ENCODE measurements around the gene GNE. TPM values are rescaled to one million over a fixed set of nuclear protein-coding genes. Genes with fewer than 3 reads are reported as not detected.
A peak's percentile ranks its signal among the peaks of the same experiment; 100 is the strongest.
"Not testable (repeated sequence)": the region's sequence is repeated elsewhere in the genome, so short reads cannot be mapped to it uniquely, and the experiment has no call there.

The GNE gene
- polyA plus RNA-seq, 6 donors from 2014 or later: 4.9 to 10.4 (median 8.7) TPM

- no peaks in the 10 kb centered on the region for H3K36me3 Mint-ChIP-seq
- no peak overlapping the region for H3K27ac Mint-ChIP-seq
- no peak overlapping the region for H3K4me3 Mint-ChIP-seq
- no peak for ATAC-seq (ENCODE audit: low read depth in 2 of 2)
- no peaks in the 10 kb centered on the region for H3K4me1 Mint-ChIP-seq
- DNase-seq: no peak
- no peaks in the 10 kb centered on the region for H3K9me3 Mint-ChIP-seq
- H3K27me3 Mint-ChIP-seq: no peaks in the 10 kb centered on the region
These were observed 26.0 kb upstream of the GNE start for GRCh38 chr9:36284226-36284625.

- Mint-ChIP-seq H3K36me3 (no peaks in the 10 kb centered on the region), H3K4me1 (no peaks in the 10 kb centered on the region), H3K9me3 (no peaks in the 10 kb centered on the region), H3K27me3 (no peaks in the 10 kb centered on the region), H3K27ac (no peak overlapping the region), H3K4me3 (no peak overlapping the region)
- no peak for DNase-seq
- ATAC-seq (ENCODE audit: low read depth in 2 of 2): no peak
These were observed 24.0 kb upstream of the GNE start for GRCh38 chr9:36282275-36282674.

GRCh38 chr9:36280989-36281388 is 22.7 kb upstream of the GNE start:
- H3K4me1 Mint-ChIP-seq: no peaks in the 10 kb centered on the region
- H3K27me3 Mint-ChIP-seq: no peaks in the 10 kb centered on the region
- no peak for DNase-seq
- no peak overlapping the region for H3K4me3 Mint-ChIP-seq
- ATAC-seq (ENCODE audit: low read depth in 2 of 2): no peak
- no peak overlapping the region for H3K27ac Mint-ChIP-seq
- no peaks in the 10 kb centered on the region for H3K9me3 Mint-ChIP-seq
- H3K36me3 Mint-ChIP-seq: no peaks in the 10 kb centered on the region

- DNase-seq (no peak), ATAC-seq (ENCODE audit: low read depth in 2 of 2) (no peak)
- no peaks in the 10 kb centered on the region for H3K9me3 Mint-ChIP-seq
- H3K4me3 Mint-ChIP-seq: no peak overlapping the region
- no peaks in the 10 kb centered on the region for H3K4me1 Mint-ChIP-seq
- H3K36me3 Mint-ChIP-seq: no peaks in the 10 kb centered on the region
- no peak overlapping the region for H3K27ac Mint-ChIP-seq
- no peaks in the 10 kb centered on the region for H3K27me3 Mint-ChIP-seq
These were observed 20.0 kb upstream of the GNE start for GRCh38 chr9:36278243-36278642.

- Mint-ChIP-seq H3K36me3 (no peaks in the 10 kb centered on the region), H3K4me1 (no peaks in the 10 kb centered on the region), H3K27ac (no peak overlapping the region), H3K4me3 (no peak overlapping the region), H3K9me3 (no peaks in the 10 kb centered on the region), H3K27me3 (no peaks in the 10 kb centered on the region)
- ATAC-seq (ENCODE audit: low read depth in 2 of 2): no peak
- DNase-seq: no peak
These were observed 18.5 kb upstream of the GNE start for GRCh38 chr9:36276781-36277181.

- Mint-ChIP-seq H3K36me3 (no peaks in the 10 kb centered on the region), H3K4me1 (no peaks in the 10 kb centered on the region), H3K27me3 (no peaks in the 10 kb centered on the region)
These were observed 18.0 kb upstream of the GNE start for GRCh38 chr9:36276254-36276653.

GRCh38 chr9:36275060-36275459 is 16.8 kb upstream of the GNE start:
- no peak overlapping the region for H3K4me3 Mint-ChIP-seq
- H3K27ac Mint-ChIP-seq: peak overlapping the region in 1 of 6 donors; percentile 54
- H3K27me3 Mint-ChIP-seq: no peaks in the 10 kb centered on the region
- H3K4me1 Mint-ChIP-seq: no peaks in the 10 kb centered on the region
- H3K36me3 Mint-ChIP-seq: no peaks in the 10 kb centered on the region
- ATAC-seq (ENCODE audit: low read depth in 2 of 2) (no peak), DNase-seq (no peak)
- no peaks in the 10 kb centered on the region for H3K9me3 Mint-ChIP-seq

More at GRCh38 chr9:36276254-36276653, 18.0 kb upstream of the GNE start:
- Mint-ChIP-seq H3K27ac (no peak overlapping the region), H3K4me3 (no peak overlapping the region), H3K9me3 (no peaks in the 10 kb centered on the region)
- DNase-seq: no peak
- ATAC-seq (ENCODE audit: low read depth in 2 of 2): no peak

GRCh38 chr9:36273354-36273753 is 15.1 kb upstream of the GNE start:
- not testable (repeated sequence) for ATAC-seq (ENCODE audit: low read depth in 2 of 2); H3K4me3 Mint-ChIP-seq; H3K27ac Mint-ChIP-seq; H3K4me1 Mint-ChIP-seq; H3K27me3 Mint-ChIP-seq; H3K36me3 Mint-ChIP-seq; H3K9me3 Mint-ChIP-seq; DNase-seq

- Mint-ChIP-seq H3K4me3 (no peak overlapping the region), H3K27ac (no peak overlapping the region), H3K9me3 (no peaks in the 10 kb centered on the region), H3K36me3 (no peaks in the 10 kb centered on the region), H3K4me1 (no peaks in the 10 kb centered on the region), H3K27me3 (no peaks in the 10 kb centered on the region)
- no peak for ATAC-seq (ENCODE audit: low read depth in 2 of 2)
- no peak for DNase-seq
These were observed 9.8 kb upstream of the GNE start for GRCh38 chr9:36268007-36268427.

- Mint-ChIP-seq H3K9me3 (no peaks in the 10 kb centered on the region), H3K27me3 (no peaks in the 10 kb centered on the region), H3K4me1 (no peaks in the 10 kb centered on the region), H3K27ac (no peak overlapping the region), H3K36me3 (no peaks in the 10 kb centered on the region), H3K4me3 (no peak overlapping the region)
- DNase-seq: no peak
- no peak for ATAC-seq (ENCODE audit: low read depth in 2 of 2)
These were observed 6.6 kb upstream of the GNE start for GRCh38 chr9:36264896-36265295.

- Mint-ChIP-seq H3K4me1 (peaks cover 0 to 3% (median 2%) of the 10 kb centered on the region in 3 donors), H3K27ac (no peak overlapping the region), H3K27me3 (no peaks in the 10 kb centered on the region), H3K36me3 (no peaks in the 10 kb centered on the region), H3K4me3 (peak overlapping the region in 1 of 8 donors; percentile 41), H3K9me3 (no peaks in the 10 kb centered on the region)
- ATAC-seq (ENCODE audit: low read depth in 2 of 2) (no peak), DNase-seq (no peak)
These were observed 5.4 kb upstream of the GNE start for GRCh38 chr9:36263683-36264082.

GRCh38 chr9:36258996-36259533 is 817 bp upstream of the GNE start:
- no peak for DNase-seq
- no peak for ATAC-seq (ENCODE audit: low read depth in 2 of 2)
- peak overlapping the region; percentile 93 to 98 (median 96) for H3K27ac Mint-ChIP-seq
- H3K4me1 Mint-ChIP-seq: peaks cover 0 to 25% (median 6%) of the 10 kb centered on the region in 3 donors
- H3K4me3 Mint-ChIP-seq: peak overlapping the region; percentile 94 to 98 (median 98)
- H3K36me3 Mint-ChIP-seq: no peaks in the 10 kb centered on the region
- no peaks in the 10 kb centered on the region for H3K27me3 Mint-ChIP-seq
- H3K9me3 Mint-ChIP-seq: no peaks in the 10 kb centered on the region

- Mint-ChIP-seq H3K4me1 (peaks cover 14 to 38% (median 15%) of the 10 kb centered on the region in 3 donors), H3K36me3 (peaks cover under 1% of the 10 kb centered on the region in 2 donors), H3K9me3 (no peaks in the 10 kb centered on the region), H3K27ac (peak overlapping the region in 1 of 6 donors; percentile 32), H3K4me3 (no peak overlapping the region), H3K27me3 (no peaks in the 10 kb centered on the region)
- ATAC-seq (ENCODE audit: low read depth in 2 of 2) (no peak), DNase-seq (no peak)
These were observed 6.8 kb downstream of the GNE start for GRCh38 chr9:36251428-36251827.

- H3K4me3 Mint-ChIP-seq: no peak overlapping the region
- H3K27me3 Mint-ChIP-seq: no peaks in the 10 kb centered on the region
- ATAC-seq (ENCODE audit: low read depth in 2 of 2) (no peak), DNase-seq (no peak)
- peaks cover 14 to 35% (median 15%) of the 10 kb centered on the region in 3 donors for H3K4me1 Mint-ChIP-seq
- no peaks in the 10 kb centered on the region for H3K9me3 Mint-ChIP-seq
- H3K36me3 Mint-ChIP-seq: peaks cover 6 to 7% of the 10 kb centered on the region in 2 donors
- peak overlapping the region in 3 of 6 donors; percentile 0 to 45 (median 15) for H3K27ac Mint-ChIP-seq
These were observed 8.2 kb downstream of the GNE start for GRCh38 chr9:36250079-36250478.

GRCh38 chr9:36249189-36249588 is 9.1 kb downstream of the GNE start:
- Mint-ChIP-seq H3K27ac (peak overlapping the region in 2 of 6 donors; percentile 33 to 82), H3K27me3 (no peaks in the 10 kb centered on the region), H3K9me3 (no peaks in the 10 kb centered on the region), H3K4me1 (peaks cover 14 to 34% (median 15%) of the 10 kb centered on the region in 3 donors), H3K4me3 (peak overlapping the region in 1 of 8 donors; percentile 35), H3K36me3 (peaks cover 6 to 7% of the 10 kb centered on the region in 2 donors)
- DNase-seq (no peak), ATAC-seq (ENCODE audit: low read depth in 2 of 2) (no peak)
